Effector CD8-positive, alpha-beta T cell (primary cell): ENCODE measurements around the gene DNER.

Source experiments
- DNase-seq: peaks from one replicate; lab custom pipeline; 2025; lab: John Stamatoyannopoulos, UW

Gene DNER

DNA sequence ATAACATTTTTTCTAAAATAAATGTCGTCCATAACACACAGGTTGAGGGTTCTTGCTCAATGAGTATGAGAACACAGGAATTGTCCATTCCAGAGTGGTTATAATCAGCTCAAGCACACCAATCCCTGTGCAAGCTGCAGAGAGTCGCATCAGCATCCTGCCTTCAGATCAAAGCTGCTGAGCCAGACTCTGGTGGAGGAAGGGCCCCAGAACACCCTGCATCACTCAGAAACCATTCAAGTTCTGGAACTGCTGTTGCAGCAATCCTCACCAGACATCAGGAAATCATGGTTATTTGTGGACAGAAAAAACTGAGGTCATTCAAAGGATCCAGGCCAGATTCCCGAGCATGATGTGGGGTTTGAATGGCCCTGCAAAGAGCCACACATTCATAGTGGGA lies 44.5 kb downstream of the DNER start:
- DNase-seq = no peak

DNA sequence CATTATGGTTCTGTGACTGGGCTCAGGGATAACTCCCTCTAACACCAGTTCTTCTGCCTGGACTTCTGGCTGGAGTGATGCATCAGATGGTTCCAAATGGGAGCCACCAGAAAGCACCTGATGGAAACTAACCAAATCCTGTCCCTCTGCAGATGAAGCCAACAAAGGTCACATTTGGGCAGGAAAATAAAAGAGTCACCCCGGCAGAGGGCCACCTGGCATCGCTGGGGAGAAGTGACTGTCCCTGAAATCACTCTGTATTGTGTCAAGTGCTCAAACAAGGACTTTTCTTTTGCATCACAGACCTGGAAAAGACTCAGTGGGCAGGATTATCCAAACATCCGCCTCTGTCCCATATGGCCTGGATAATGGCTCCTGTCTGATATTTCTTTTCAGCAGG lies 47.5 kb downstream of the DNER start:
- no peak for DNase-seq

DNA sequence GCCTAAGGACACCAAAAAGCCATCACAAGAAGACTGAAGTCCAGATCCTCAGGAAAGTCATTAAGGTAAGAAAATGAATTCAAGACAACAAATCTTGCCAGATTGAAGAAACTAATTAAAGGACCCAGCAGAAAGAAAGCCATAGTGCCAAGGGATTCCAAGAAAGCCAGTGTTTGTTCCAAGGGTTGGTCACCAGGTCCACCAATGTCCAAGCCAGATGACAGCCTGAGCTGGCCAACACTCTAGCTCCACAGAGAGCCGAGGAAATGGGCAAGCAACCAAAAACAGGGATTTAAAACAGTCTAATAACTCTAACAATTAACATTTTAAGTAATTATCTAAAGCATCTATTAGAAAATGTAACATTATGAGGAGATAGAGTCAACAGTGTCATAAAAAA lies 49.2 kb downstream of the DNER start:
- DNase-seq = no peak

DNA sequence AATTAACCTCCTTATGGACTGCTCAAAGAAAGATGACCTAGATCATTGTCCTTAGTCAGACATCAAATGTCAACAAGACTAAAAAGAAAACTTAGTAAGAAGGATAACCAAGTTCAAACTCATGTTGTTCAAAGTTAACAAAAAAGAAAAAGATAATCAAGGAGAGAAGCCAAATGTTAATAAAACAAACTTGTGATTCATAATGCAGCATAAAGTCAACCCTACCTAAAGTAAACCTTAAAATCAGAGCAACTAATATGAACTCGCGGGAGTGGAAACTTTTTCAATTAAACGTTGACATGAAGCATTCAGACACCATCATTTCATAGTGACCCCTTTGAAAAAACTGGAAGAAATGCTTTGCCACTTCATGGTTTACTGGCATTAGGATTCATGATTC lies 52.9 kb downstream of the DNER start:
- DNase-seq = no peak

DNA sequence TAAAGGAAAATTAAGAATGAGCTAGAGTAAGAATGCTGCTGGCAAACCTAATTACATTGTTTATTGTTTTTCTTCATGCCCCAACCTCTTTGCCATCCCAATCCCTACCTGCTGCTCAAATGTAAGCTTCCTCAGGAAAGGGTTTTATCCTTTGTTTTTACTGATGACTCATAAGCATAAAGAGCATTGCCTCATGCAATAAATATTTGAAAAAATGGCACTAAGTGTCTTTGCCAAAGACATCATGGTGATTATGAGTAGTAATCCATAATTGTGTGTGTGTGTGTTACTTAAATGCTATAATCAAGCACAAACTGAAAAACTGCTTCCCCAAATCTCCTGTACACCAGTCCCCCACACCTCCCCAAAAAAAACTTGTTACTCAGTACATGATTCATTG lies 53.4 kb downstream of the DNER start:
- DNase-seq = no peak

DNA sequence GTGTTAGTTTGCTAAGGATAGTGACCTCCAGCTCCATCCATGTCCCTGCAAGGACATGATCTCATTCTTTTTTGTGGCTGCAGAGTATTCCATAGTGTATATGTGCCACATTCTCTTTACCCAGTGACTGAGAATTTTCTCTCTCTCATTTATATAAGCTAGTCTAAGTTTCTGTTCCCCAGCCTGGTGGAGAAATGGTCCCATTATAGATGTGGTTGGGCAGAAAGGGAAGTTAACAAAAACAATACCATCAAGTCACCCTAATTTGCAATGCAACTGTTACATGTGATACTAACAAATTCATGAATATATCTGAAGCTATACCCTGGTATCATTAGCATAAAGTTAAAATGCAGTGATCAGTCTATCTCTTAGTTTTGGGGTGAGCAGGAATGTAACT lies 54.0 kb downstream of the DNER start:
- DNase-seq = no peak

DNA sequence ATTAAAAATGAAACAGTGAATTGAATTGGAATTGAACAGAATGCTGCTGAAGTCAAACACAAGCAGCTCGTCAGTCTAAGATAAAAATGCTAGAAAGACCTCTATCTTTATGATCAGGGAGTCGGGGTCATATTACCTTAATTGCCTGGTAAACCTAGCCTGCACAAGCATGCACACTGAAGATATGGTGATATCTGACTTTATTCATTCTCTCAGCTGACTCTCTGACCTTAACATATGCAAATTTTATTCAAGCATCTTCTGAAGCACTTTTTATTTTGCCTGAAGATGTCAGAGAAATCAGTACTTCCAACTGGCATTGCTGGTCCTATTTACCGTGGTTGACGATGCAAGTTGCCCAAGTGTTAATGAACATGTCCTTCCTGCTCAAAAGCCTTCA lies 56.4 kb downstream of the DNER start:
- DNase-seq = no peak

DNA sequence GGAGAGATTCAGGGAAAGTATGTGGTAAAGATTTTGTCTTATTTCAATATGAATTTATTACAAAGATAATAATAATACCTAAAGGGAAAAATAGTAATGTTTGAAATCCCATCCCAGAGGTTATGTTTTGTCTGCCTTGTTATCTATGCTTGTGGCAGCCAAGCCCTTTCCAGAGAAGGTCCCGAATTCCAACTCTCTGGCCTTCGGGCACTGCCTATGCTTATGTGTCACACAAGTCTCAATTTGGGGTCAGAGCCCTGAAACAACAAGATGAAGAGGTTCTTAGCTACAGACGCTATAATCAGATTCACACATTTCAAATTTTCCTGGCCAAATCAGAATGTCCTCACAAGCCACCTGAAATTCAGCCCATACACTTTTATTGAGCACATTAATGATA lies 59.9 kb downstream of the DNER start:
- no peak for DNase-seq

DNA sequence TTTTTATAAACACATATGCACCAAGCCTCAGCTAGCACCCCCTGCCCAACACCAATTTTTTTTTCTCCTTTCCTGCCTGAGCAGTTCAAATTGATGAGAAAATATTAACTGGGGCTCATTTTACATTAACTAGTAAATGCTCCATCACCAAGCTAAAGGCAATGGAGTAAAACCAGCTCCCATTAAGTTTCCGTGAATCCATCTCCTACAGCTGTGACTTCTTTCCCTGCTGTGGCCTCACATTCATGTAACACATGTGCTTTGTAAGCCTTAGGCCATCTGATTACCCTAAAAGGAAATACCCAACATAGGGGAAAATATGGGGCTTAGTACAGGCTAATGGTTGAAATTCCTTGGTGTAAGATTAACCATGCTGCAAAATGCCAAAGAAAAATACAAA lies 60.8 kb downstream of the DNER start:
- no peak for DNase-seq

DNA sequence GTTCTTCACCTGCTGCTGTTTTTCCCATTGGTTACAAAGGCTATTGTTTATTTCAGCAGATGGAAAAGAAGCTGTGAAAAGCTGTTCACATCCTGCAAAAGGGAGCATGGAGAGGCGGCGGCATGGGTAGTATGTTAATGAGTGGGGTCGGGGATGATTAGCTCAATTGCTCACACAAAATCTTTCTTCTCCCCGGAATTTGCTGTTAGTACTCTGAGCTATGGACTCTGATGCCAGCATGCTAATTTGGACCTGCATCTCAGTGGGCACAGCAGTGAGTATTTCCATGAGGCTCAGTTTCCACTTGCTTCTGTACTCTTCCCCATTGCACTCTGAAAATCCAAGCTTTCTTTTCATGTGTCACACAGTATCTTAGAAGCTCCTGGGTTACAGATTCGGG lies 61.6 kb downstream of the DNER start:
- no peak for DNase-seq

DNA sequence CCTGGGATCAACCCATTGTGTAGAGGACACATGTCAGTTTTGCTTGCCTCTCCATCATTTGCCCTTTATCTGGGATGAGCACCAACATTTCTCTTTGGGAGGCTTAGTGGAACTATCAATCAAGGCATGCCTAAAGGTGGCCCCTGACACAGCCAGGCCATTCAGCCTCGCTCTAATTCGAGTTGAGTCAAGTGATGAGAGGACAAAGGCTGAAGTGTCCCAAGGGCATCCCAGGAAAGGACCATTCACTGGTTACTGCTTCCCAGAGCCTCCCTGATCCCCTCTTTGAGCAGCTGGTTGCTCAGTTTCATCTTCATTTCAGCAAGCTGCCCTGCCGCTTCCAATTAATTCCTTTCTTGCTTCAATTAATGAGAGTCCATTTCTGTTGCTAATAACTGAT lies 63.5 kb downstream of the DNER start:
- DNase-seq = no peak

DNA sequence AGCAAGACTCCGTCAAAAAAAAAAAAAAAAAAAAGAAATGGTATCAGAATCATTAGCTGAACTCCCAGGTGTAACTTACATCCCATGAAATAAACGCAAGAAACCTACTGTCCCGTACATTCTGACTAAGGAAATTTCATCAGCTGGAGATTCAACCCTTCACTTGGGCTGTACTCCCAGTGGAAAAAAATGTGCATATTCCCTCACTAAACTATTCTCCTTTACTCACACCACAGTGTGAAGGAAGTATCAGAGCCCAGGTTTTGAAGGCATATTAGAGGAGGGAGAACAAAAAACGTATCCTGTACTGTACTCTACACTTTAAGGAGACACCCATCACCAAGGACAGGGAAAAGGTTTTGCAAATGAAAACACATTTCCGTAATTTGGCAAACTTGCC lies 64.3 kb downstream of the DNER start:
- no peak for DNase-seq

DNA sequence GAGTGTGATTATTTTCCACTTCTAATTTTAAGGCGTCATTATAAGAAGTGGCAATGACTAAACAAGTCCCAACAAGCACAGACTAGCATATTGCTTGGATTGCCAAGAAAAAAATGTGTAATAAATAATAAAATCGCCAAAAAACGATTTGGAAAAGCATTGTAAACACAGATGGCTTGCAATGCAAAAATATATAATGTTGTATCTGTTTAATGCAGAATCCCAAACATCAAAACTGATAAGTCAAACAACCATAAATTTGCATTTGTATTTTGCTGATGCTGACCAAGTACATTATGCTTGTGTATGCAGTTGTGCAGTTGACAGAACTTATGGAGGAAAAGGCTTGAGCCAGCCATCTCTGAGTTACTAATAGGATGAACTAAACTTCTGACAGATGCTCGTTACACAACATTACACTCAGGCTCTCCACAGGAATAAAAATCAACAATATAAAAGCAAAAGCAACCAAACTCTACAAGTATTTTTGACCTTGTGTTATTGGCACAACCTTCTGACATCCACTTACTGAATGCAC lies 68.1 kb downstream of the DNER start:
- DNase-seq = no peak

DNA sequence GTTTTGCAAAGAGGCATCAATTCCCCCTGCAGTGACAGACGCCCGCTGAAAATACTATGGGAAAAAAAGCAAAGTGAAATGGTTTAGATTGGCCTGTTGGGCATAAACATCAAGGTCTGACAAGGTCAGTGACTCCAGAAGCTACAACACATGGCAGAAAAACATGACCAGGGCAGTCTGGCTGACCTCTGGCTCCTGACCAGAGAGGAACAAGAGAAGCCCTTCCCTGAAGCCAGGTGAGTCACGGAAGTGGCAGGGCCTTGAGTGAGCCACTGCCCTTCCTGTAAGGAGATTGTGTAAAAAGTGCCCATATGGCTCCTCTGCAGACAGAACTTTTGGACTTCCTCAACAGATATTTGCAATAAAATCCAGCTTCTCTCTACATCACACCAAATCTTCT lies 72.0 kb downstream of the DNER start:
- DNase-seq = no peak

DNA sequence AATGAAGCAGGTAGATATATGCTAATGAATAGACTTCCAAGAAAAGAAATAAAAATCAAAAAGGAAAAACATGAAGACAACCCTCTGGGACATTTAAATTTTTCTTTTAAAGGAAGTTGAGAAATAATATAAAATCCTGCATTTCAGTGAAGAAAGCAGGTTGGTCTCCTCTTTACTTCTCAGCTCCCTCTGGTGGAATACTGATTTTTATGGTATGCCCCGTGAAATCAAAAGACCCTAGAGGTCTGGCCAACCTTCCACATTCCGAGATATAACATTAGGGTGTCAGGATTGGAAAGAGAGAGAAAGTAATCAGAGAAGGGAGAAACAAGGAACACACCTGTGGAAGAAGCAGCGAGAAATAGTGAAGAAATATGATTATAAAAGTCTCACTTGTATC lies 72.7 kb downstream of the DNER start:
- no peak for DNase-seq

DNA sequence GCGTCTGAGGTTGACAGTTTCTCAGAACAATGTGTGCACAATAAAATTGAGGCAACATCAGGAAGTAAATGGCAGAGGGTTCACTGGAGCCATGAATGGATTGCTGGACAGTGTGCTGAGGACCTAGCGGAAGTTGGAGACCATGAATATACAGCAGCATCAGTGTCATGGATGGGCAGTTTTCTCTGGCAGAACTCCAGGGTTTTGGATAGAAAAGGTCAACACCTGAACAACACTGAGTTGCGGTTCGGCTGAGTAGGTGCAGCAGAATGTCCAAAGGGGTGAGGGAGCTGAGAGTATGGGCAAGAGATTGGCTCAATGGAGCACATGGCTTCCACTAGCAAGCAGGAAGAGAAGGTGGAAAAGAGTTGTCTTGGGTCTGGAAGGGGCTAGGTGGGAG lies 73.7 kb downstream of the DNER start:
- no peak for DNase-seq

DNA sequence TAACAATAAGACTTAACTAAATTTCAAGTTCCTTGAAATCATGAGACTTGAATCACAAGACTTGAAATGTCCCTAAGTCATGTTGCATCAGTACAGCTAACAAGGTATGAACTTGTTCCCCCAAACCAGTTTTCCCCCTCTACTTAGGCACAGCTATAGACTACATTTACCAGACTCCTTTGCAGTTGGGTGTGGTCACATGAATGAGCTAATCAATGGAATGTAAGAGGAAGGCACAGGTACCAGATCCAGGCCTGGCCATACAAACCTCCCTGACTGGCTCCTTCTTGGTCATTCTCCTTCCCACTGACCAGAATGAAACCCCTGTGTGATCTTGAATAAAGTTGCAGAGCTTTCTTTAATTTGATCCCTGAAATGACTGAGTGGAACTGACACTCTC lies 77.8 kb downstream of the DNER start:
- no peak for DNase-seq

DNA sequence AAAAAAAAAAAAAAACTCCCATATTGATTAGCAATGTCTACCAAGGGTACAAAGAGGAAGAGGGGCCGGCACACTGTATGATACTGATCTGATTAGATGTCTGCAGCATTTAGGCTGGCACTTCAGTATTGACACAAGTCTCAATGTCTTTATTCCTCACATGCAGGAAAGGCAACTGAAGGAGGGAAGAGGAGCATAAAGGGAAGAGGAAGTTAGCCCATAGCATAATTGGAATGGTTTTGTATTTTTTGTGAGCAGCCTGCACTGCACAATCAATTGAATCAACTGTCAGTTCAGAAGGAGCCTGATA lies 79.0 kb downstream of the DNER start:
- DNase-seq = no peak

DNA sequence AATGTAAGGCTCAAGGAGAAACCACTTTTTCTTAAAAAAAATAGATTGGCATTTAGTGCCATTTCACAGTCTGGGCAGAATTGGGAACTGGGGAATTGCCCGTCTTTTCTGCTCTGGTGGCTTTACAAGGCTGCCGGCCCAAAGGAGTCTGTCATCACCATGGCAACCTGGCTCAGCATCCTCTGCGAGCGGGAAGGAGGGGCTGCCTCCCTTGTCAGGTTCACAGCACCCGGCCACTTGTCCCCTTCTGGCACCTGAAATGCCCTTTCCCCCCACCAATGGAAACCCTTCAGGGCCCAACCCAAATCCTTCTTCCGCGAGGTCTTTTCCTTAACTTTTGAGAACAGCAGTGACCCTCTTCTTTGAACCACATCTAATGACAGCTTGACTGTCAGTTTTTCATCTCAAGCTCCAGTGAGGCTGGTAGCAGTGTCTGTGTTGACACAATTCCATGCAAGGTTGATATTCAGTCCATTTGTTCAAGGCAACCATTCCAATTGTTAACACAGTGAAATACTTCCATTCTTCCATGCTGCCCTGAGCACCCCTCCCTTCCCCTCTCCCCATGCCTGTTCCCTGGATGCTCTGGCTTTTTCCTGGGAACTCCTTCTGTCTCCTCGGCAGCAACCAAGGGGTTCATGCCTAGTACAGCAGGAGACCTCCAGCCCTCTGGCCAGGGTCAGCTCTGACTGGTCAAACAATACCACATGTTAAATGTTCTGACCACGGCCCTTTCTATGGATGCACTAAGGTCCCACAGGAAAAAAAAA lies 79.6 kb downstream of the DNER start:
- DNase-seq = no peak

DNA sequence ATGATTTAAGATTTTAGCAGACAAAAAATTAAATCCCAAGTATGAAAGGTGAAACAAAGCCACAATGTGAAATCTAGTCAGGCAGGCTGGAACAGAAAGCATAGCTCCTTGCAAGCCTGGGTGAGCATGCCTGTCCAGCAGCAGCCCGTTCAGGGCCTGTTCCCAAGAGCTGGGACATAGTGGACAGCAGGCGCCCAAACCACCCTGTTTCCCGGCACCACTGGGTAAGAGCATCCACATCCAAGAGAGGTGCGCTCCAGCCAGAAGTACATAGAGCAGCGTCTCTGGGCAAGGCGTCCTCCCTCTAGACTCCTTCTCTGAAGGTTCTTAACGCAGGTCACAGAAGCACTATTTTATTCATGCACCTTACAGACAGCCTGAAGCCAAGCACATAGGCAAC lies 80.8 kb downstream of the DNER start:
- no peak for DNase-seq

DNA sequence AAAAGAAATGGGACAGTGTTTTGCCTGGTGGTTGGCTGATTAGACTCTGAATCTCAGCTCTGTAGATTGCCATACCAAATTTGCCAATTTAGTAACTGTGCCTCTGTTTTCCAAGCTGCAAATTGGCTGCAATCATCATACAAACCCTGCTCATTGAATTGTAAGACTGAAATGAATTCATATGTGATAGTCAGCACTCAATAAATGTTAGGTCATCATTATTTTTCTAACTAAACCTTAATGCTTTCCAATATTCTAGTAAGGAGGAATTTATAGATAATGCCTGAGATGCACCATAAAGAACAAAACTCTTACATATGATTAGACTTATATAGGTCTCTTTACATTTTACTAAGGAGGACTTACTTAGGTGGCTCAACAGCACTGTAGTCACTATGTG lies 85.3 kb downstream of the DNER start:
- no peak for DNase-seq

DNA sequence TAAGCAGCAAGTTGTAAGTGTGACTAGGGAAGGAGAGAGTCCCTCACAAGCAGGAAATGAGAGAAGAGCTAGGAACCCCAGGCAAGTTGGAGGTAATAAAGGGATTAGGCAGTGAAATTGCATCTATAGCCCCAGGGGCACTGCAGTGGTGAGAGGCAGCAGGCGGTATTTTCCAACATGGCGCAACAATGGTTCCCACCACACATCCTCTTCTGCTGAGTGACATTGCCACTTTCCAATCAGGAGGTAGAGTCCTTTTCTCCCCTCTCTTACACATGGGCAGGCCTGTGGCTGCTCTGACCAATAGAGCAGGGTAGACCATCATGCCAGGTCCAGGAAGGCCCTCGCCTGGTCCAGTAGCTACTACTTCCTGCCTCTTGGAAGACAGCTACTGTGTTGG lies 86.6 kb downstream of the DNER start:
- DNase-seq = no peak

DNA sequence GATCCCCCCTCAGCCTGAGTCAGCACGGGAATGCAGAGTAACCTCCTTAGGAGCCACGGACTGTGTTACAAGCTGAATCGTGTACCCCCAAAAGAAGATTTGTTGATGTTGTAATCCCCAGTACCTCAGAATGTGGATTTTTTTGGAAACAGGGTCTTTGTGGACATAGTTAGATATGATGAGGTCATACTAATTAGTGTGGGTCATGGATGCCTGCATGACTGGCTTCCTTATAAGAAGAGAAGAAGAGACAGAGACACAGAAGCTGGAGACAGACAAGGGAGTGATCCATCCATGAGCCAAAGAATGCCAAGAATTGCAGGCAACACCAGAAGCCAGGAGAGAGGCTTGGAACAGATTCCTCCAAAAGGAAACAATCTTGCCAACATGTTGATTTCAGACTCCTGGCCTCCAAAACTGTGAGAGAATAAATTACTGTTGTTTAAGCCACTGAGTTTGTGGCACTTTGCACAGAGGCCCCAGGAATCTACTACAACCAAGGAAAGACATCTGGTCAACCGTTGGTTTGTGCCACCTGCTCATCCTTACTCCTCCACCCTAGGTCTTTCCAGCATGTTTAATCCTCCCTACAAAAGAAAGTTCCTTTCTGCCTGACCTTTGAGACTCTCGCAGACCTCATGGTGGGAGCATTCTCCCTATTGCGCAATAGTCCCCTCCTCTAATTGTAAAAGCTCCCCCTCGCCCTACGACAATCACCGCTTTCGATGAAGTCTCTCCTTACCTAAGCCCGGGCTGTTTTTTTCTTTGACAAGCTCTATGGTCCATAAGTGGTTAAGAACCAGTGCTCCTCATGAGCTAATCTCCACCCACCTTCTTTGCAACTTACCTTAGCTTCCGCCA lies 91.6 kb downstream of the DNER start:
- no peak for DNase-seq

DNA sequence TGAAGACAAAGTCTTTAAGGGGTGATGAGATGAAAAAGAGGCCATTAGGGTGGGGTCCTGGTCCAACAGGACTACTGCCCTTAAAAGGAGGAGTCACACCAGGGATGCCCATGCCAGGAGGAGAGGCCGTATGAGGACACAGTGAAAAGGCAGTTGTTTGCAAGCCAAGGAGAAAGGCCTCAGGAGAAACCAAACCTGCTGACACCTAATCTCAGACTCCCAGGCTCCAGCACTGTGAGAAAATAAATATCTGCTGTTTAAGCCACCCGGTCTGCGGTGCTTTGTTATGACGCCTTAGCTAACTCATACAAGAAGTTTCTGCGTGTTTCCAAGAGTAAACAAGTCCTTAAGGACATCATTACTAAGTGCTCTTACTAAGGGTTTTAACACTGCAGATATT lies 93.6 kb downstream of the DNER start:
- no peak for DNase-seq
